ENCODE data around the gene WARS2.

- TF ChIP-seq POLR2A (IDR thresholded peaks at IDR 0.05) (no peak), CTCF (IDR thresholded peaks at IDR 0.05) (no peak)
Measured at GRCh38 chr1:119007339-119007669, 133.1 kb downstream of the WARS2 start.
